Measurements from ENCODE around the gene CLCN3.

DNA sequence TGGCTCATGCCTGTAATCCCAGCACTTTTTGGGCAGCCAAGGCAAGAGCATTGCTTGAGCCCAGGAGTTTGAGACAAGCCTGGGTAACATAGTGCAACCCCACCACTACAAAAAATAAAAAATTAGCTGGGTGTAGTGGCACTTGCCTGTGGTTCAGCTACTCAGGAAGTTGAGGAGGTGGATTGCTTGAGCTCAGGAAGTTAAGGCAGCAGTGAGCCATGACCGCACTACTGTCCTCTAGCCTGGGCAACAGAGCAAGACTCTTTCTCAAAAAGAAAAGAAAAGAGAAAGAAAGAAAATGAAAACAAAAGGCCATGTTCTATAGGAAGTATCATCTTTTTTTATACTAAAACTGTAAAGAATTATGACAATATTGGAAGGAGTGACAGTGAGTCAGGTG, 46.5 kb upstream of the CLCN3 start:
- TF ChIP-seq, protein P1, sequence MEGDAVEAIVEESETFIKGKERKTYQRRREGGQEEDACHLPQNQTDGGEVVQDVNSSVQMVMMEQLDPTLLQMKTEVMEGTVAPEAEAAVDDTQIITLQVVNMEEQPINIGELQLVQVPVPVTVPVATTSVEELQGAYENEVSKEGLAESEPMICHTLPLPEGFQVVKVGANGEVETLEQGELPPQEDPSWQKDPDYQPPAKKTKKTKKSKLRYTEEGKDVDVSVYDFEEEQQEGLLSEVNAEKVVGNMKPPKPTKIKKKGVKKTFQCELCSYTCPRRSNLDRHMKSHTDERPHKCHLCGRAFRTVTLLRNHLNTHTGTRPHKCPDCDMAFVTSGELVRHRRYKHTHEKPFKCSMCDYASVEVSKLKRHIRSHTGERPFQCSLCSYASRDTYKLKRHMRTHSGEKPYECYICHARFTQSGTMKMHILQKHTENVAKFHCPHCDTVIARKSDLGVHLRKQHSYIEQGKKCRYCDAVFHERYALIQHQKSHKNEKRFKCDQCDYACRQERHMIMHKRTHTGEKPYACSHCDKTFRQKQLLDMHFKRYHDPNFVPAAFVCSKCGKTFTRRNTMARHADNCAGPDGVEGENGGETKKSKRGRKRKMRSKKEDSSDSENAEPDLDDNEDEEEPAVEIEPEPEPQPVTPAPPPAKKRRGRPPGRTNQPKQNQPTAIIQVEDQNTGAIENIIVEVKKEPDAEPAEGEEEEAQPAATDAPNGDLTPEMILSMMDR (IDR thresholded peaks at IDR 0.05; ENCODE audit: low read depth, low read length), result no peak
- no peak for TF ChIP-seq MYC (IDR thresholded peaks at IDR 0.05; ENCODE audit: low read depth, low read length)

Data from NB4 (cell line).